ENCODE results near the gene CHMP4B.
A peak's percentile ranks its signal among the peaks of the same experiment; 100 is the strongest.

CHMP4B gene

DNA sequence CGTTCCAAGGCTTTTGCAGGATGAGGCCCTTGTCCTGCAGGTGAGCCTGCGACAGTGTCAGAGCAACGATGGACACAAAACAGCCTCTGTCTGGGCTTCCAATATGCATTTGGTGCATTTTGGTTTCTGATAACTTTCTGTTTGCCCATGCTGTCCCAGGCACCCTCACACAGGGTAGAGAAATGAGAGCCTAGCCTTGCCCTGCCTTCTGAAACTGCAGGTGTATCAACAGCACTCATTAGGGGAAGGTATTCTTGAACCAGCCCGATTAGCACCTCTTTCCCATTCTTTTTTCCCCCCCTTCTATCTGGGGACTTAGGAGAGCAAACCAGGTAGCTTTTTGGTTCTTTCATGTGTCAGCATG is 30.3 kb downstream of the CHMP4B start:
- no peak for DNase-seq

DNA sequence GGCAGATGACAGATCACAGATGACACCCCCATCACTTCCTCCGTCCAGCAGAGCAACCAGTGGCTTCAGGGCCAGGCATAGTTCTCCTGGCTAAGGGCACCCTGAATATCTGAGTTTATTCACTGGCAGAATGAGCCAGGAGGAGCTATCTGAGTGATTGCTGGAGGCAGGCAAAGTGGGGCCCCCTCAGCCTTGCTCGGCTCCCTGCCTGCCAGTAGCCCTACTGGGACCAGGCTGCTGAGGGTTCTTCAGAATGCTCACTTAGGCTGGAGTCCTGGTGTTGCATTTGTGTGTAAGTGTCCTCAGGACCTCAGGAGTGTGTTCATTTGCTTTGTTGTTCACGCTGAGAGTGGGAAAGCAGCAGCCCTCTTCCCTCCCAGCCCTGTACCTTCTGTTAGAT is 31.2 kb downstream of the CHMP4B start:
- no peak for DNase-seq

DNA sequence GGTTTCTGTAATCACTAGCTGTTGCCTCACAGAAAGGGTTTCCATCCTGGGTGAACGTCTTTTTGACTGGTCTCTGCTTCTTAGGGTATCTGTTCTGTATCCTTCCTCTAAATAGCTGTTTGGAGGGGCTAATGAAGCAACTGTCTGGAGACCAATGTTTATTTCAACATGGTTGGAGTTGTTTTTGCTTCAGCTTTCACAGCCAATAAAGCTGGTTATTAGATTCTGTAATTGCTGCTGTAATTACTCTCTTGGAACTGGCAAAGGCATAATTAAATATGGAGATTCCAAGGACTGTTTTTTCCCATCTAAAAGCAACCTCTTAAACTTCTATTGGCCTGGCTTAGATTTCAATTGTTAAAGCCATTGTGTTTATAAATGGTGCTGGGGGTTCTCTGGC is 31.9 kb downstream of the CHMP4B start:
- DNase-seq: no peak

DNA sequence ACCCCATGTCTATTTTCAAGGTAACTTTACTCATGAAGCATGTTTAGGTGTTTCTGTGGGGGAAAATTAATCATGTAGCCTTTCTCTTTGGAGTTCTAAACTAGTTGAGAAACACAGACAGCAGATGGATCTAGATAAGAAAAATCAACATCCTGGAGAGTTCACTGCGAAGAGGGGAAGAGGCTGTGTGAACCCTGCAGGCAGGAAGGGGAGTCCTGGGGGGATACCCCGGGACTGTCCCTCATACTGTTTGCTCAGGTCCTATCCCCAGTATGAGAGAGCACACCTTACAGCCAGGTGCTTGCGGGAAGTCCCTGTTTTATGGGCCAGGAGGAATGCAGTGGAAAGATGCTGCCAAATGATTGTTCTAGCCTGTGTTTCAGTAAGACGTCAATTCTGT is 32.7 kb downstream of the CHMP4B start:
- DNase-seq: no peak

DNA sequence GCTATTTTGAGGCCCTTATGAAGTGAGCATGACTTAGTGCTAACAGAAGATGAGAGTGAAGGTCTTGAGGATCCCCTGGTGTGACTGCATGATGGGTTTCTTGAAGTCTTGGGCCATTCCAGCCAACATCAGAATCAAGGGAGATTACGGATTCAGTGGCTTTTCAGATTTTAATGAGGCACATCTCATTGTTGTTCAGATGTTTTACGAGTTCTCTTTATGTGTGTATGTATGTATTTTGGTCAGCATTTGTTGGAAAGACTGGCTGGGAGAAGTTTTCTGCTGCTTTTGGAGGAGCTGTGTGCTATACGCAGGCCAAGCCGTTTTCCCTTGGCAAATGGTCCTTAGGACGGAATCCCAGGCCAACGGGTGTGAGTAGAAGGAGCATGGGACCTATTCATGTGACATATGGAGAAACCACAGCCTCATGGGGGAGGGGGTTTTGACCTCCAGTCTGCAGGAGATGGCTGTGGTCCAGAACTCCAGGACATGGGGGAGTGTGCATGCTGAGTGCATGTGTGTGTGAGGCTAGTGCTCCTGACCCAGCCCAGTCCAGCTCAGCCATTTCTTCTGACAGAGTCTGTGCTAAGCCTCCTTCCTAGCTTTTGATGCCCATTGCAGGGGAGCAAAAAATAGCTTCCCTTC is 35.3 kb downstream of the CHMP4B start:
- no peak for DNase-seq

DNA sequence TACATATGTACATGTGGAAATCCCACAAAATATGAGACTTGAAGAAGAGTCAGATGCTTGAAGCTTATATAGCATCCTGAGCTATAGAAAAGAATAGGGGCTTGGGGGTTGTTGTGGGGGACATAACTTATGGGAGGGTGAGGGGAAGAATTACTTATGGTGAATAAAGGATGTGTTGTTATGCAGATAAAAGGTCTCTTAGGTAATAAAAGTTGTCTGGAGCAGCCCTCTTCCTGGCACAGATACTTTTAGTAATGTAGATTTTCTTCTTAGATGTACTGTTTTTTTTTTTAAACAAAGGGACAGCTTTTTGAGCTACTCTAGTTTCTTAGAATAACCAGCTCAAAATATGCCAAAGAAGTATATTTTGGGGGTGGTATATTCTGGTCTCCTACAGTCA is 35.9 kb downstream of the CHMP4B start:
- DNase-seq: no peak

DNA sequence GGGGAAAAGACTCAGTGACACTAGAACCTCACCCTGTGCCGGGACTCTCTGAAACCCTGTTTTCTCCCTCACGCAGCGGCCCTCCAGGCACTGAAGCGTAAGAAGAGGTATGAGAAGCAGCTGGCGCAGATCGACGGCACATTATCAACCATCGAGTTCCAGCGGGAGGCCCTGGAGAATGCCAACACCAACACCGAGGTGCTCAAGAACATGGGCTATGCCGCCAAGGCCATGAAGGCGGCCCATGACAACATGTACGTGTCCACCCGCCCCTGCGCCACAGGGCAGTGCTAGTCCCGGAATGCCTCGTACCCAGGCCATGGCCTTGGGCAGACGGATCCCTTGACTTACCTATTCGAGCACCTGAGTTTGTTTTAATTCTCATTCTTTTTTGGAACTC is 37.2 kb downstream of the CHMP4B start:
- no peak for DNase-seq

DNA sequence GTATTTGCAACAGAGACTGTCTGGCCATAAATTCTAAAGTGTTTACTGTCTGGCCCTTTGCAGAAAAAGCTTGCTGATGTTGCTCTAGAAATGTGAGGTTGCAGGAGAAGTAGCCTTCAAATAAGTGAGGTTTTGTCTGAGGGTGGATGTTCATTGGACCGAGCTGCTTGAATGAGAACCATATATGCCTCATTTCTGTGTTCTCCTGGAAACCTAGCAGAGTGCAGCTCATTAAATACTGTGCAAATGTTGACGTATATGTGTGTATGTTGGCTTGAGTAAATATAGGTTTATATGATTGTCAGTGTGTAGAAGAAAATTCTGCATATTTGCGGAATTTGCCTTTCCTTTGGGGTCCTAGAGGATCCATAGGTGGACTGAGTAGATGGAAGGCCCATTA is 39.0 kb downstream of the CHMP4B start:
- DNase-seq: no peak

DNA sequence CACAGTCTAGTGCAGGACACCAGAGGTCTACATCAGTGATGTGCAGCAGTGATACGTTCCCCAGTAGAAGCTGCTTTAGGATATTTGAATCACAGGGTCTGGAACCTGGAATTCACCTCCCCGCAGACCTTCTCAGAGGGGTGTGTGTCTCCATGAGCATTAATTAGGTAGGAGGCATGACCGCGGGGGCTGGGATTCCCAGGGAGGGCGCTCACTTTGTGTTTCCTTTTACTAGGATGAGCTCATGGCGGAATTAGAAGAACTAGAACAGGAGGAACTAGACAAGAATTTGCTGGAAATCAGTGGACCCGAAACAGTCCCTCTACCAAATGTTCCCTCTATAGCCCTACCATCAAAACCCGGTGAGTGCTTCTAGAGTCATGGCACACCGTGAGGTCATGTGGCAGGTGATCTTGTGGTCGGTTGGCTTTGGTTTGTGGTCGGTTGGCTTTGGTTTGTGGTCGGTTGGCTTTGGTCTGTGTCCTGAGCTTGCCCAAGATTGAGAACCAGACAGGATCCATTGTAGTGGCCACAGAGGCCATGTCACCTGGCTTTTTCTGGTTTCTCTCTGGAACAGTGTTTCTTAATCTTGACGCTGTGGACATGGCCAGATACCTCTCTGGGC is 40.8 kb downstream of the CHMP4B start:
- DNase-seq: no peak

DNA sequence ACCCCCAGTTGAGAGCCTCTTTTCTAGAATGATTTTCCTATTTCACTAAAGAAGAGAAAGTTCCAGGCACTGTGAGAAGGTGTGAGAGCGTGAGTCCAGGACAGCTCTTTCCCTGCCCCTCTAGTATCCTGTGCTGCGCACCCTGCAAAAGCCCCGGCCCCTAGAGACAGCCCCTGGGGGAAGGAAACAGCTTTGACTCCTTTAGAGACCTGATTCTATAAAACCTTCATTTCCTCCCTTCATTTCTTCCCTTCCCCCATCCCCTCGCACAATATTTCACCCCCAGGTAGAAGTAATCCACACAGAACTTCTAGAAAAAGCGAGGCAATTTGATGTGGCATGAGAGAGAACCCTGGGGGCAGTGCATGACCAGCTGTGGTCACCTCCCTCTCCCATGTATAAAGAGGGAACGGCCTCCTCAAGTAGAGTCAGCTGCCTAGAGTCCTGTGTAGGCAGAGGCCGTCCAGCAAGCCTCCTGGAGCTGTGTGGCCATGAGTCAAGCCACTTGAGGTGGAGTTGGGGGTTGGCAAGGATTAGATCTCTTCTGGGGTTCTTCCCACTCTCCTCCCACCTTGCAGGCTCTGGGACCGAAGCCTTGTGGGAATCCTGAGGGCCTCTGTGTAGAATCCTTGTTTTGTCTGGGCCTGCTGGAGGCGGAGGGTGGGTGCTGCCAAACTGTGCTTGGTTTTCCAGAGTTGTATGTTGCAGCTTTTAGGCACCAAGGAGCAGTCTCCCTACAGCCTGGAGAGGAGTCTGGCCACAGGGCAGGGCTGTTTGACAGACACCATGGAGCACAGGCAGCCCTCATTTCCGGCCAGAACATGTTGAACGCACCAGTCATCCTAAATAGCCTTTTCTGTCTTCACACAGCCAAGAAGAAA is 41.7 kb downstream of the CHMP4B start:
- DNase-seq: no peak

DNA sequence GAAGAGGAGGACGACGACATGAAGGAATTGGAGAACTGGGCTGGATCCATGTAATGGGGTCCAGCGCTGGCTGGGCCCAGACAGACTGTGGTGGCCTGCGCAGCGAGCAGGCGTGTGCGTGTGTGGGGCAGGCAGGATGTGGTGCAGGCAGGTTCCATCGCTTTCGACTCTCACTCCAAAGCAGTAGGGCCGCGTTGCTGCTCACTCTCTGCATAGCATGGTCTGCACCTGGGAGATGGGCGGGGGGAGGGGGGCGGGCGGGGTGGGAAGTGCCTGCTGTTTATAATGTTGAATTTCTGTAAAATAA is 42.3 kb downstream of the CHMP4B start:
- DNase-seq: peak; percentile 14

DNA sequence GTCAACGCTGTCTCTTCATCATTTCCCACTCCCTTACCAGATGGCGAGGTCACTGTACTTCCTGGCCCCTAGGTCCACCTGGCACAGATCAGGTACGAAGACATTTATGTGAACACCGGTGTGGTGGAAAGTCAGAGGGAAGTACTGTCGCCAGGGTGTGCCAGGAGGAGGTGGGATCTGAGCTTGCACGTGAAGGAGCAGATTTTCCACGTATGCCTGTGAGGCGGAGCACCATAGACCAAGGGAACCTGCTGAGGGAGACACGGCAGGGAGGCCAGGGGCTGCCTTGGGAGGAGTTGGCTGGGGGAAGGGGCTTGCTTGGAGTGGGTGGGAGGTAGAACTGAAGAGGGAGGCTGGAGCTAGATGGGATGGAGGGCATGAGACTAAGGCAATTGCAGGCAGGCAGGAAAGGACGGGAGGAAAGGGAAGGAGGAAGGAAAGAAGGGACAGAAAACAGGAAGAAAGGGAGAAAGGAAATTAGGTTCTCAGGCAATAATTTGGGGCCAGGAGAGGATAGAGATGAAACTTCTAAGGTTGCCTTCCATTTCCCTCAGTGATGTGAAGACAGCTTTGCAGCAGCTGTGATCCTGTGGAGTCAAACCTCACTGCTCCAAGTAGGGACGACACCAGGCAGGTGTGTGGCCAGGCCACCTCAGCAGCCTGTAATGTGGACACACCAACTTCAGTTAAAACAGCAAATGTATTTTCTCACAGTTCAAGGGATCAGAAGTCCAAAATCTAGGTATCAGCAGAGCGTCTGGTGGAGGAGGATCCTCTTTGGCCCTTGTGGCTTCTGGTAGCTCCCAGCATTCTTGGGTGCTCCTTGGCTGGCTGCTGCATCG is 46.8 kb downstream of the CHMP4B start:
- no peak for DNase-seq

DNA sequence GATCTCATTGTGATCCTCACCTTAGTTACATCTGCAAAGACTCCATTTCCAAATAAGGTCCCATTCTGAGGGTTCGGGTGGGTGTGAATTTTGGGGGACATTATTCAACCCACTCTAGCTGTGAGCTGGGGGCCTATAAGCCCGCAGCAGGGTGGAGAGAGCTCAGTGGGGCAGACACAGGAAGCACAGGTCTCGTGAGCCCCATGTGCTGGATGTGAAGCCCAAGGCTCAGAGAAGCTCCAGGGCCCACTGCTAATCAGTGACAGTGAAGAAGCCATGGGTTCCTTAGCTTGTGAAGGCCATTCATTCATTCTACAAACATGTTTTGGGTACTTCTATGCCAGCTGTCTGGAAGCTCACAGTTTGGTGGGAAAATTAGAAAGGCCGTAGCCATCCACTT is 47.5 kb downstream of the CHMP4B start:
- DNase-seq: no peak

DNA sequence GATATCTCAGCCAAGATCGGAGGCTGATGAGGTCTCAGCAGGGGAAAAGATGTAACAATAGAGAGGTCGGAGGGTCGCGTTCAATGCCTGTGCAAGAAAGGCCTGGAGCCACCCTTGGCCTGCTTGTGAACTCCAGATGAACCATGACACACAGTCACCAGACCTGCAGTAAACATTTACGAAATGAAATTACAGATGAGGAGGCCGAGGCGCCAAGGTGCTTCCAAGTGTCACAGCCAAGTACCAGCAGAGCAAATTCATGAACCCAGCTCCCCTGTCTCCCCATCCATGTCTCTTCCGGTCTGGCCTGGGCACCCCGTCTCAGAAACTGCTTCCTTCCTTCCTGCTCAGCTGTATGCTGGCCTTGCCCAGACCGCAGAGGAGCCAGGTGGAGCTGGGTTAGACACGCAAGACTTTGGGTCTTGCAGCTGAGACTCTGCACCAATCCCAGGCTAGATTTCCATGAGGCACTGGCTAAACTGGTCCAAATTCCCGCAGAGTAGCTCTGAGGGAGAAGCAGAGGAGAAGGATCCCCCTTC is 48.1 kb downstream of the CHMP4B start:
- DNase-seq: peak; percentile 22

DNA sequence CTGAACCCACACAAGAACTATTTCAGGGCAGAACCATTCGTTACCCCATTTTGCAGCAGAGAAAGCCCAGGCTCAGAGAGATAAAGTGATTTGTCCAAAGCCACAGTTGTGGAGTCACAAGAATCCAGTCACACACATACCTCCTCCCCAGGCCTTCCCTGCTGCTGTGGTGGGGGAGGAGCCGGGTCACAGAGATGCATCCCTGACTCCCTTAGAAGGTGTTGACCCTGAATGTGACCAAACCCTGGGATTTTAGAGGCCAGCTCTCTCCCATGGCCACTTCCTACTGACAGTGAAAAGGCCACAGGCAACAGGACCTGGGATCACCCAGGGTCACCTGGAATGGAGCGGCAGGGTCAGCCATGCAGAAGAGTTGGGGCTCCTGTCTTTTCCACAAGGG is 48.6 kb downstream of the CHMP4B start:
- DNase-seq: no peak

DNA sequence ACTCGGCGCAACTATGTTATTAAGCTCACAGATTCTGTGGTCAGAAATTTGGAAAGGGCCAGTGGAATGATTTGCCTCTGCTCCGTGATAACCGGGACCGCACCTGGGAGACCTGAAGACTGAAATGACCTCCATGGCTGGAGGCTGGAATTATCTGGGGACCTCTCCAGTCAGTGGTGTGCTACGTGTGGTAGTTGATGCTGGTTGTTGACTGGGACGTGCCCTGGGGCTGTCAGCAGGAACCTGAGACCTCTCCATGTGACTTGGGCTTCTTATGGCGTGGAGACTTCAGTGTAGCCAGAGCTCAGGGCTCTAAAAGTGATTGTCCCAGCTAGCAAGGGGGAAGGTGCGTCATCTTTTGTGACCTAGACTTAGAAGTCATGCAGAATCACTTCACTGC is 50.3 kb downstream of the CHMP4B start:
- no peak for DNase-seq

DNA sequence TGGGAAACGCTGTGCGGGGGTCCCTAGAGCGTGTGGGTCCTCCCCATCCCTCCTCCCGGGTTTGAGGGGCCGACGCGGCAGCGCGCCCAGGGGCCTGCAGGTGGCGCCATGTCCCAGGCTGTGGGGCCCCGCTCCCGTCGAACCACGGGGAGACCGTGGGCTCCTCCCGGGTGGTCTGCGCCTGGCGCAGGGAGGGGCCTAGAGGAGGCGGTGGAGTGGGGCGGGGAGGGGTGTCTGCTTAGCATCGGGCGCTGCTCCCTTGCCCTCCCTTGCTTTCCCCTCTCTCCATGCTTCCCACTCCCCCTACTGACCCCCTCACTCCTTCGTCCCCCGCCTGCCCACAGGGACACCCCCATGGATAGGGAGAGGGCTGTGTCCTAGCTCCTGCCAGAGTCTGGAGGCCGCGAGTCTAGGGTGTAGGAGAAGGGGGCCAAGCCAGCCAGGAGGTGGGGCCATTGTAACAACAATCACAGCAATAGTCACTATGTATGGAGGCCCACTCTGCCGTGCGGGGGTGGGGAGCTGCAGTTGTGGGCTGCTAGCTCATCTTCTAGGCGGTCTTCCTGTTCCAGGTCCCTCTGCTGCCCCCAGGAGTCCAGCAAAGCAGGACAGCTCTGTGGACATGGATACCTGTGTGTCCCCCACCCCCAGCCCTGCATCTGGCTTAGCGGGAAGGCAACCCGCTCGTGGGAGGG is 51.7 kb downstream of the CHMP4B start:
- DNase-seq: peak; percentile 11

DNA sequence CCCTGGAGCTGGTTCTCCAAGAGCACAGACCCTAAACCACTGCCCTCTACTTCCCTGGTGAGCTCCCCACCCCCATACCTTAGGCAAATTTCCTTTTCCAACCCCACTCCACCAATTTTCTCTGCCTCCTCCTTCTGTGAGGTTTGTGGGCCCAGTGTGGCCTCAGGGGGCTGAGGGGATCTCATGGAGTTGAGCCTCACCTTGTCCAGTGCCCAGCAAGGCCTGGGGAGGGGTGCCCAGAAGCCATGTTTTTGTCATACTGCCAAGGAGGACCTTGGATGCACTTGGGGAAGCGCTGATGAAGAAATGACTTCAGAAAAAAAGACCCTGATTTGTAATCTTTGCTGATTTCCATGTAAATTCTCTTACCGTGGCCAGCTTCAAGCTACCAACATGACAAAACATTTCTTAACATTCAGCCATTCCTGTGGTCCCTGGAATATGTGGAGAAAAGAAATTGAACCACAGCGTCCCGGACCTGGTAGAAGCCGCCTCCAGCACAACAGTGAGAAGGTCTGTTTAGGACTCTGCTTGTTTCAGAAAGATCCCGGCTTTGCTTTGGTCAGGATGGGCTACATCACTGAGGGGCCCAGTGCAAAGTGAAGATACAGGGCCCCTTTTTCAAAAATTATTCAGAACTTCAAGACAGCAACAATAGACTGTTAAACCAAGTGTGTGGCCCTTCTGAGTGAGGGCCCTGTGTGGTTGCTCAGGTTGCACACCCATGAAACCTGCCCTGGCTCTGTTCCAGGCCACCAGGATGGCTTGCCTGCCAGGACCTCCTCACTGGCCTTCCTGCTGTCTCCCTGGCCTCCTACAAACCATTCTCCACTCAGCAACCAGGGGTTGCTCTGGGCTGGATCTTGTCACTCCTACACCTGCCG is 52.5 kb downstream of the CHMP4B start:
- DNase-seq: no peak

DNA sequence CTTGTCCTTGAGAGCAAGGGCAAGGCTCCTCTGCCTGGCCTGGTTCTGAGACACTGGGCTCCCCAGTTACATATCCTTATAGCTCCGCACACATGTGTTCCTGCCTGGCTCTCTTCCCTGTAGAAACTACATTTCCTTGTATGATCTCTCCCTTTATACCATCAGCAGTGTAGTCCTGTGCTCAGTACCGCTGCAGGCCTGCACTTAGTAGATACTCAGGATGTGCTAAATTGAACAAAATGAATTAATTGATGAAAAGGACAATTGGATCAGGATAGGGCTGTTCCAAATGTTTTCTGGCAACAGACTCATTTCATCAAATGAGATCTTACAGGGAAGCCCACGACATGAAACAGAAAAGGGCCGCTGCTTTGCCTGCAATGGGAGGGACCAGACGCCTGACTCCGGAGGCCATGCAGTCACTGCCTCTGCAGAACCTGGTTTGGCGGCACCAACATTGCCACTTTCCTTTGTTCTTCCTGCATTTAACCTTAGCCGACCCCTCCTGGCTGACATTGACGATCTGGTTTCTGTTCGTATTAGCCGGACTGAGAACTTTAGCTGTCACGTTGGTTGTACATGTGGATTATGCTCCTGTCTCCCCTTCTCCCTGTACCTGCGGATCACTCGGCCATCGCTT is 53.3 kb downstream of the CHMP4B start:
- DNase-seq: no peak

DNA sequence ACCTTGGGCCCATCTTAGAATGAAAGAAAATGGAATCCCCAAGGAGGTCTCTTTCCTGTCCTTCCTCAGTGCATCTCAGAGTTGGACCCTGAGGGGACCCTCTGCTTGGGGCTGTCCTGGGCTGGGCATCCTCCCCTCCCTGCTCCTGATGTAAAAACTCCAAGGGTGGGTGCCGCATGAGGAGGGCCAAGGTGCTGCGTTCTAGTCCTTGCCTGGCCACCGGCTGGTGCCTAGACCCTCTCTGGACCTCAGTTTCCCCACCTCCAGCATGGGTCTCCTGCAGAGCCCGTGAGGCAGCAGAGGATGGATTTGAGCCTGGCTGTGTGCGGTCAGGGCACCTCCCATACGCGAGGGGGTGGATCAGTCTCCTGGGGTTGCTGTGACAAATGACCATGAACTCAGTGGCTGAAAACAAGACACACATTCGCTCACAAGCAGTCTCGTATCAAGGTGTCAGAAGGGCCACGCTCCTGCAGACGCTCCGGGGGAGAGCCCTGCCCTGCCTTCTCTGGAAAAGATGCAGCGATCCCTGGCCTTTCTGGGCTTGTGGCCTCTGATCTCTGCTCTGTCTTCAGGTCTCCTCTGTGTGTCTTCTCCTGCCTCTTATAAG is 54.7 kb downstream of the CHMP4B start:
- DNase-seq: no peak

All from CD4-positive, alpha-beta T cell treated with Interferon gamma for 1 hour (primary cell).